OCI-LY7 (cell line): ENCODE results near the gene GALNT17. TPM values are rescaled to one million over a fixed set of nuclear protein-coding genes. Genes with fewer than 3 reads are reported as not detected.

ENCODE experiments used
- BruUV-seq: library from RNA; stranded (reverse); fragments of 400-500 nt; replicated peaks from 2 replicates; lab custom pipeline; 2021; lab: Mats Ljungman, UMichigan
- CTCF ChIA-PET: fragments of 300-600 bp; sonication (Branson Sonifier 250); formaldehyde crosslinking; loops from one replicate; lab custom pipeline; 2022; ENCODE audit warnings: antibody characterized with exemption; ENCODE audit not compliant: unreplicated experiment; lab: Charles Lee
- POLR2A ChIA-PET: fragments of 300-600 bp; sonication (Branson Sonifier 250); formaldehyde crosslinking; loops from one replicate; lab custom pipeline; 2022; ENCODE audit warnings: antibody characterized with exemption; lab: Charles Lee
- DNase-seq: peaks from one replicate; pipeline ENCODE4 v3.0.0-alpha.2; 2015; ENCODE audit warnings: low spot score
- H2AFZ ChIP-seq: fragments of 200-600 bp; sonication (generic), shearing (Covaris generic); 2 replicates; pipeline ENCODE4 v1.6.1; 2014; ENCODE audit warnings: mild to moderate bottlenecking, antibody characterized with exemption, low read length, moderate library complexity
- H3K27ac ChIP-seq: fragments of 200-600 bp; sonication (generic); 2 replicates; pipeline ENCODE4 v1.5.1; 2014; ENCODE audit warnings: mixed run types, low read depth, mild to moderate bottlenecking, moderate library complexity, low read length, inconsistent platforms; ENCODE audit not compliant: poor library complexity, severe bottlenecking
- H3K36me3 ChIP-seq: fragments of 200-600 bp; sonication (generic); 2 replicates; pipeline ENCODE4 v1.6.1; 2014; ENCODE audit warnings: mild to moderate bottlenecking, antibody characterized with exemption, low read length, moderate library complexity, mixed read lengths; ENCODE audit not compliant: insufficient read depth
- H3K4me1 ChIP-seq: fragments of 200-600 bp; sonication (generic); 2 replicates; pipeline ENCODE4 v1.5.1; 2014; ENCODE audit warnings: mild to moderate bottlenecking, low read length; ENCODE audit not compliant: insufficient read depth, poor library complexity, severe bottlenecking
- H3K4me2 ChIP-seq: fragments of 200-600 bp; sonication (generic); 2 replicates; pipeline ENCODE4 v1.6.1; 2014; ENCODE audit warnings: mild to moderate bottlenecking, low read length
- H3K4me3 ChIP-seq: fragments of 200-600 bp; sonication (generic); 2 replicates; pipeline ENCODE4 v1.5.1; 2014; ENCODE audit warnings: mild to moderate bottlenecking, low read depth, low read length; ENCODE audit not compliant: poor library complexity, severe bottlenecking
- H3K79me2 ChIP-seq: fragments of 200-600 bp; sonication (generic); 2 replicates; pipeline ENCODE4 v1.6.1; 2016; ENCODE audit warnings: low read depth, mild to moderate bottlenecking, low read length, moderate library complexity, mixed read lengths; ENCODE audit not compliant: insufficient read depth
- H3K9me2 ChIP-seq: fragments of 200-600 bp; sonication (generic); 2 replicates; pipeline ENCODE4 v1.6.1; 2016; ENCODE audit warnings: mild to moderate bottlenecking, low read length, mixed read lengths; ENCODE audit not compliant: insufficient read depth
- H3K9me3 ChIP-seq: fragments of 200-600 bp; sonication (generic); 2 replicates; pipeline ENCODE4 v1.6.1; 2014; ENCODE audit warnings: mild to moderate bottlenecking, mixed run types, low read length, mixed read lengths
- H4K20me1 ChIP-seq: fragments of 200-600 bp; sonication (generic); 2 replicates; pipeline ENCODE4 v1.6.1; 2014; ENCODE audit warnings: mild to moderate bottlenecking, antibody characterized with exemption, low read length, moderate library complexity, mixed read lengths; ENCODE audit not compliant: insufficient read depth
- CTCF ChIP-seq: fragments of 200-600 bp; sonication (generic); conservative IDR thresholded peaks from 2 replicates; pipeline ENCODE4 v1.5.1; 2014; ENCODE audit warnings: mild to moderate bottlenecking, antibody characterized with exemption, low read length, moderate library complexity, mixed read lengths
- EZH2phosphoT487 ChIP-seq: fragments of 200-600 bp; sonication (generic); IDR thresholded peaks from 2 replicates; pipeline ENCODE4 v1.6.1; 2018; ENCODE audit warnings: low read depth, borderline replicate concordance, mild to moderate bottlenecking, mixed run types, antibody characterized with exemption, low read length, moderate library complexity, mixed read lengths
- intact Hi-C: fragments of 100-400 bp; cut with micrococcal nuclease; formaldehyde crosslinking; loops from one replicate; pipeline ENCODE4 v1.10.0; 2022; ENCODE audit not compliant: unreplicated experiment
- total RNA-seq, 2 experiments: library from RNA; depleted of rRNA in 1 of 2; stranded (reverse); fragments of >200 nt in 1 of 2; shearing (Covaris generic) in 1 of 2; gene quantifications; 2 replicates each; pipeline ENCODE4 v1.2.3, GENCODE V29; 2014 to 2022

The GALNT17 gene
- total RNA-seq, 2 experiments from 2014 or later = not detected

- DNase-seq = no peak
- H2AFZ ChIP-seq = no peak overlapping the region
- no peak overlapping the region for H3K4me3 ChIP-seq
- no peaks in the 10 kb centered on the region for H4K20me1 ChIP-seq
- ChIA-PET POLR2A (no interaction called here), CTCF (no interaction called here)
- H3K9me3 ChIP-seq = no peaks in the 10 kb centered on the region
- TF ChIP-seq CTCF (no peak), EZH2phosphoT487 (no peak)
- H3K4me2 ChIP-seq = no peak overlapping the region
- H3K79me2 ChIP-seq = no peaks in the 10 kb centered on the region
- H3K36me3 ChIP-seq = no peaks in the 10 kb centered on the region
- BruUV-seq = no TSS peak
- no peaks in the 10 kb centered on the region for H3K9me2 ChIP-seq
- intact Hi-C loops = no loop called here
- no peaks in the 10 kb centered on the region for H3K4me1 ChIP-seq
- H3K27ac ChIP-seq = no peak overlapping the region
These were observed 2.8 kb upstream of the GALNT17 start for GRCh38 chr7:71129126-71129525.

DNA sequence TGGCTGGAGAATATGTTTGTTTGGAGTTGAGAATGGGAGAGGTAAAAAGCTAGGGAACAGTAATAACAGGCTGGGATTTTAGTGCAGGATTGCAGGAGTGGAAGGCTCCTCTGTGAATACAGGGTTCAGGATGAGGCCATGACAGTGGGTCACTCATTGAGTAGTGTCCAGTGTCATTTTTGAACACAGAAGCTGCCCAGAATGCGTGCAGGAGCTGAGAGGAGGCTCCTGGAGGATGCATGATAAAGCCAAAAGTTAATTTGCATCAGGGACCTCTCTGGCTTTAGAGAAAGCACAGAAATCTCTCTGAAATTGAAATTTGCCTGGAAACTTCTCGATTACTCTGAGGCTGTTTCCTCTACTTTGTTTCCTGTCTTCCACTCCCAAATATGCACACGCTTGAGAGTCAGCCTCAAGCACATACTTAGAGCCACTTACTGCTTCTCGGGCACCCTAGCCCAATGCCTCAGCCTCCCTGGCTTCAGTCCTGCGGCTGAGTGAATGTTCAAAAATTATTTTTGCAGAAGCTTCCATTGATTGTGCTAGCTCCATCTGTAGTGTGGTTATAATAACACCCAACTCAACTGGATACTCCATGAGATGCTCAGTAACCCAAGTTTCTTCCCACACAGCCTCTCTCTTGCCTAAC lies 1.8 kb upstream of the GALNT17 start:
- H4K20me1 ChIP-seq = no peaks in the 10 kb centered on the region
- H3K9me2 ChIP-seq = no peaks in the 10 kb centered on the region
- H3K27ac ChIP-seq = no peak overlapping the region
- POLR2A ChIA-PET = no interaction called here
- no TSS peak for BruUV-seq
- CTCF ChIA-PET = no interaction called here
- no peaks in the 10 kb centered on the region for H3K4me1 ChIP-seq
- intact Hi-C loops = no loop called here
- no peaks in the 10 kb centered on the region for H3K9me3 ChIP-seq
- no peaks in the 10 kb centered on the region for H3K36me3 ChIP-seq
- no peak overlapping the region for H3K4me3 ChIP-seq
- no peak for DNase-seq
- H3K4me2 ChIP-seq = no peak overlapping the region
- H3K79me2 ChIP-seq = no peaks in the 10 kb centered on the region
- H2AFZ ChIP-seq = no peak overlapping the region
- no peak for TF ChIP-seq EZH2phosphoT487
- no peak for TF ChIP-seq CTCF

DNA sequence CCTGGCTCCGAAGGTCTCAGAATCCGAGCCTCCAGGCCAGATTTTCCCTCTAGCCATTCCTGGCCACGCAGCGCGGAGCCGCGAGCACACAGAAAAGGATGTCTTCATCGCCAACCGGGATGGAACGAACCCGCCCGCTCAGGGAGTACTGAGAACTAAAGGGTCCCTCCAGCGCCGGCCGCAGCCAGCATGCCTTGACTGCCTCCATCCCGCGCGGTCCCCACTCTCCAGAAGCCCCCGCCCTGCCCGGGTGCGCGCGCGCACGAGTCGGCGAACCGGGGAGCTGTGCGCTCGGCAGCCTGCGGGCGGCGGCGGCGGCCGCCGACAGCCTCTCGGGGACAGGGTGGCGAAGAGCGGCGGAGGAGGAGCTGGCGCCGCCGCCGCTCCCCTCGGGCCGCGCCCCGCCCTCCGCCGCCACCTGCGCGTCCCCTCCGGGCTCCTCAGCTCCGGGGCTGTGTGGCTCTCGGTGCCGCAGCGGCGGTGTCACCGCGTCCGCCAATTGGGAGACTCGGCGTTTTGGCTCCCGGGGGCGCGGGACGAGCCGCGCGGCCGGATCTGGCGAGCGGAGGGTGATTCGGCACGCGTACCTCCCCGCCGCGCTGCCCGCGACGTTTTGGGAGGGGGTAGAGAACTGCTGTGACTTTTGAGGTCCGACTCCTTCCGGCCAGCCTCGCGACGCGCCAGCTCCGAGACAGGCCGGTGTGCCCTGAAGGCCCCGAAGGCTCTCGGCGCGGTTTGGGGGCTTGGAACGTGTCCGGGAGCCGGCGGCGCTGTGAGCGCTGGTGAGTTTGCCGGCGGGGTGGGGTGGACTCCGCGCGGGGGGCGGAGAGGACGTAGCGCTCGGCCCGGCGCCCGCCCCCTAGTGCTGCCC lies 453 bp upstream of the GALNT17 start:
- intact Hi-C loops = no loop called here
- TF ChIP-seq CTCF (no peak), EZH2phosphoT487 (no peak)
- DNase-seq = no peak
- H3K36me3 ChIP-seq = no peaks in the 10 kb centered on the region
- H3K4me2 ChIP-seq = no peak overlapping the region
- CTCF ChIA-PET = no interaction called here
- no peak overlapping the region for H2AFZ ChIP-seq
- no peak overlapping the region for H3K27ac ChIP-seq
- no peaks in the 10 kb centered on the region for H4K20me1 ChIP-seq
- H3K4me1 ChIP-seq = no peaks in the 10 kb centered on the region
- H3K9me2 ChIP-seq = no peaks in the 10 kb centered on the region
- BruUV-seq = no TSS peak
- POLR2A ChIA-PET = no interaction called here
- H3K79me2 ChIP-seq = no peaks in the 10 kb centered on the region
- no peaks in the 10 kb centered on the region for H3K9me3 ChIP-seq
- H3K4me3 ChIP-seq = no peak overlapping the region
